WTC11 (cell line): ENCODE results near the gene BMPER. TPM values are rescaled to one million over a fixed set of nuclear protein-coding genes. Genes with fewer than 3 reads are reported as not detected.

Experiments
- ATAC-seq: fragments of 200-7000 bp; cut with Tn5 transposase; 2 replicates; pipeline ENCODE4 v1.10.0; 2021; ENCODE audit warnings: mild to moderate bottlenecking, moderate library complexity
- CTCF ChIA-PET: fragments of 300-600 bp; sonication (Branson Sonifier 250); formaldehyde crosslinking; loops from one replicate; lab custom pipeline; 2021; ENCODE audit warnings: antibody characterized with exemption; lab: Charles Lee
- POLR2A ChIA-PET: fragments of 350-600 bp; sonication (Branson Sonifier 250); formaldehyde crosslinking; loops from one replicate; lab custom pipeline; 2021; ENCODE audit warnings: antibody characterized with exemption; lab: Charles Lee
- DNase-seq: peaks from one replicate; pipeline ENCODE4 v3.0.0; 2021; ENCODE audit warnings: low spot score
- H3K27ac Mint-ChIP-seq: 2 replicates; pipeline ENCODE4 v1.8.0; 2021; ENCODE audit warnings: mixed read lengths
- H3K27me3 Mint-ChIP-seq: 2 replicates; pipeline ENCODE4 v1.8.0; 2021; ENCODE audit warnings: low read depth, mild to moderate bottlenecking, moderate library complexity, mixed read lengths
- H3K36me3 Mint-ChIP-seq: 2 replicates; pipeline ENCODE4 v1.8.0; 2021; ENCODE audit warnings: mixed read lengths
- H3K4me1 Mint-ChIP-seq: 2 replicates; pipeline ENCODE4 v1.8.0; 2022; ENCODE audit warnings: mixed read lengths
- H3K4me3 Mint-ChIP-seq: 2 replicates; pipeline ENCODE4 v1.8.0; 2021; ENCODE audit warnings: mild to moderate bottlenecking, moderate library complexity, mixed read lengths
- H3K9me3 Mint-ChIP-seq: 2 replicates; pipeline ENCODE4 v1.8.0; 2021; ENCODE audit warnings: mixed read lengths
- CBFB ChIP-seq: sonication (generic); formaldehyde crosslinking; IDR thresholded peaks from 2 replicates; pipeline ENCODE4 v1.8.1; 2022; ENCODE audit warnings: mild to moderate bottlenecking, low read depth, missing genetic modification reagents
- ERG ChIP-seq: fragments of 250-450 bp; sonication (Bioruptor Pico); IDR thresholded peaks from 2 replicates; pipeline ENCODE4 v1.8.0; 2021; ENCODE audit warnings: mild to moderate bottlenecking
- ETV6 ChIP-seq: sonication (generic); formaldehyde crosslinking; IDR thresholded peaks from 2 replicates; pipeline ENCODE4 v1.8.1; 2022; ENCODE audit warnings: mild to moderate bottlenecking, missing genetic modification reagents
- FOXK1 ChIP-seq: sonication (generic); formaldehyde crosslinking; IDR thresholded peaks from 2 replicates; pipeline ENCODE4 v1.8.0; 2022; ENCODE audit warnings: mild to moderate bottlenecking, moderate library complexity, missing genetic modification reagents
- FOXP1 ChIP-seq: sonication (generic); formaldehyde crosslinking; IDR thresholded peaks from 2 replicates; pipeline ENCODE4 v1.8.0; 2022; ENCODE audit warnings: missing genetic modification reagents, mild to moderate bottlenecking, moderate library complexity, borderline replicate concordance
- IRF2 ChIP-seq: sonication (generic); formaldehyde crosslinking; IDR thresholded peaks from 2 replicates; pipeline ENCODE4 v1.8.0; 2022; ENCODE audit warnings: low read depth, missing genetic modification reagents, borderline replicate concordance
- JAZF1 ChIP-seq: fragments of 250-450 bp; sonication (Bioruptor Pico); IDR thresholded peaks from 2 replicates; pipeline ENCODE4 v1.9.0; 2021; ENCODE audit warnings: moderate library complexity, mild to moderate bottlenecking, inconsistent platforms
- JUN ChIP-seq: sonication (generic); formaldehyde crosslinking; IDR thresholded peaks from 2 replicates; pipeline ENCODE4 v1.8.0; 2023; ENCODE audit warnings: mild to moderate bottlenecking, missing genetic modification reagents
- NFE2L1 ChIP-seq: sonication (generic); formaldehyde crosslinking; IDR thresholded peaks from 2 replicates; pipeline ENCODE4 v1.8.1; 2023; ENCODE audit warnings: missing genetic modification reagents
- OVOL2 ChIP-seq: fragments of 250-450 bp; sonication (Bioruptor Pico); IDR thresholded peaks from 2 replicates; pipeline ENCODE4 v1.9.0; 2021; ENCODE audit warnings: mild to moderate bottlenecking, borderline replicate concordance
- SP1 ChIP-seq: sonication (generic); formaldehyde crosslinking; conservative IDR thresholded peaks from 2 replicates; pipeline ENCODE4 v1.8.1; 2022; ENCODE audit warnings: missing genetic modification reagents
- TCF7 ChIP-seq: sonication (generic); formaldehyde crosslinking; IDR thresholded peaks from 2 replicates; pipeline ENCODE4 v1.8.0; 2022; ENCODE audit warnings: mild to moderate bottlenecking, low read depth, missing genetic modification reagents, moderate library complexity
- ZNF317 ChIP-seq: sonication (generic); formaldehyde crosslinking; IDR thresholded peaks from 2 replicates; pipeline ENCODE4 v1.8.1; 2023; ENCODE audit warnings: low read depth, mild to moderate bottlenecking, moderate library complexity, missing genetic modification reagents, borderline replicate concordance
- ZNF416 ChIP-seq: fragments of 250-450 bp; sonication (Bioruptor Pico); IDR thresholded peaks from 2 replicates; pipeline ENCODE4 v1.9.0; 2021; ENCODE audit warnings: mild to moderate bottlenecking, inconsistent platforms
- ZNF423 ChIP-seq: fragments of 250-450 bp; sonication (Bioruptor Pico); IDR thresholded peaks from 2 replicates; pipeline ENCODE4 v2.1.2; 2022; ENCODE audit warnings: mild to moderate bottlenecking, moderate library complexity
- ZNF425 ChIP-seq: fragments of 250-450 bp; sonication (Bioruptor Pico); conservative IDR thresholded peaks from 2 replicates; pipeline ENCODE4 v1.9.0; 2021; ENCODE audit warnings: mild to moderate bottlenecking
- total RNA-seq: library from RNA; stranded (reverse); gene quantifications from 3 replicates; pipeline ENCODE4 v1.2.3, GENCODE V29; 2021
- TF ChIP-seq, protein P1 (sequence below): fragments of 250-450 bp; sonication (Bioruptor Pico); IDR thresholded peaks from 2 replicates; pipeline ENCODE4 v1.9.0; 2021; ENCODE audit warnings: moderate library complexity, mild to moderate bottlenecking, inconsistent platforms, borderline replicate concordance
- TF ChIP-seq, protein P2 (sequence below): sonication (generic); formaldehyde crosslinking; IDR thresholded peaks from 2 replicates; pipeline ENCODE4 v1.8.1; 2022; ENCODE audit warnings: low read depth, mild to moderate bottlenecking, moderate library complexity, missing genetic modification reagents, borderline replicate concordance
- TF ChIP-seq, protein P3 (sequence below): fragments of 250-450 bp; sonication (Bioruptor Pico); IDR thresholded peaks from 2 replicates; pipeline ENCODE4 v2.1.2; 2022; ENCODE audit warnings: mild to moderate bottlenecking, moderate library complexity
- TF ChIP-seq, protein P4 (sequence below): fragments of 250-450 bp; sonication (Bioruptor Pico); IDR thresholded peaks from 2 replicates; pipeline ENCODE4 v1.9.0; 2021; ENCODE audit warnings: mild to moderate bottlenecking
- TF ChIP-seq, protein P5 (sequence below): sonication (generic); formaldehyde crosslinking; conservative IDR thresholded peaks from 2 replicates; pipeline ENCODE4 v1.8.1; 2022; ENCODE audit warnings: mild to moderate bottlenecking, missing genetic modification reagents

Gene BMPER
- total RNA-seq, 1 experiment from 2014 or later = 1.9 TPM

DNA sequence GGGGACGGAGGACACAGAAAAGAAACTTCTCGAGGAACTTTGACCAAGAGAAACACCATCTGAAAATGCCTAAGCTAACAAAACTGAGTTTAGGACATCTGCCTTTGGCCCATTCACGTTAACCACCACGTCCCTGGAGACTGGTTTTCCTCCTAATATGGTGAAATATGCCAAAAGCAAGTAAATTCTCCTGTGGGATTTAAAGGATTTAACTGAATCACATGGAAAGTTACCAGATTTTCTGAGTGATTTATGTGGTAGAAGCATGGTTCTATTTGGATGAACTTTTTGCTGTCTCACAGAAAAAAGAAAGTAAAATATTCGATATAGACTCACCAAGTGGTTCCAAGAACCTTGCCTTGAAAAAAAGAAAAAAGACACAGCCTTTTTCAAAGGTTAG lies 30.4 kb upstream of the BMPER start (continued):
- TF ChIP-seq ERG (CRISPR knock-in tag) (no peak), TCF7 (CRISPR knock-in tag) (no peak), ZNF416 (CRISPR knock-in tag) (no peak), ZNF425 (CRISPR knock-in tag) (no peak)

DNA sequence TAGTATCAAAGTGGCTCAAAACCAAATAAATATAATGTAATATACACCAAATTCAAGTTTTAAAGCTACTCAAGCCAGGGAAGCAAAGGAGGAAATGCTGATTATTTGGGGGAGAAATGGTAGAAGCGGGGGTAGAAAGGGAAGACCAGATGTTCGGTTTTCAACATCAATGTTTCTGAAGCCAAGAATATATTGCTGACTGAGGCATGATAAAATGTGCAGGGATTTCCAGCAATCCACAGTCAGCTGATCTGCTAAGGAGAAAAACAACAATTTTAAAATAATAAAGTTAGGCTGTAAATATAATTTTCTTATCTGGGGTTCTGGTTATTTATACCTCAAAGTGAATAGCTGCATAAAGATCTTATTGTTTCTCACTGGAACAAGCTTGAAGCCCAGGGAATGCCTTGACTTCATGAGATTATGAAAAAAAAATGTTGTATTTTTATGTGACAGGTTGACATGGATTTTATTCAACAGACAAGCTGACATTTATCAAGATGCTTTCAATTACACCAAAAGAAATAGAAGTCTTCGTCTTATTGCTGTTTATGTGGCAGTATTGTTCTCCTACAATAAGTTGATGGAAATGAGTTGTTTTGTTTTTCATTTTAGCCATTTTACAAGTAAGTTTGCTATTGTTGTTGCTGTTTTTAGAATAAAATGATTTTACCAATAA lies 28.6 kb upstream of the BMPER start:
- H3K4me1 Mint-ChIP-seq = peaks cover 17% of the 10 kb centered on the region
- no peaks in the 10 kb centered on the region; the same call in 1 of the 2 replicates for H3K36me3 Mint-ChIP-seq
- H3K27ac Mint-ChIP-seq = no peak overlapping the region
- no peaks in the 10 kb centered on the region for H3K27me3 Mint-ChIP-seq
- CTCF ChIA-PET = interaction anchor here (0.8 to 1.4 kb wide), 2 partner anchors 9 to 56 kb away, joined by 3 to 6 read pairs; no protein-coding TSS in a partner anchor
- H3K9me3 Mint-ChIP-seq = peaks cover 8% of the 10 kb centered on the region
- no peak for DNase-seq
- H3K4me3 Mint-ChIP-seq = no peak overlapping the region
- no peak for ATAC-seq
- TF ChIP-seq, protein P1, sequence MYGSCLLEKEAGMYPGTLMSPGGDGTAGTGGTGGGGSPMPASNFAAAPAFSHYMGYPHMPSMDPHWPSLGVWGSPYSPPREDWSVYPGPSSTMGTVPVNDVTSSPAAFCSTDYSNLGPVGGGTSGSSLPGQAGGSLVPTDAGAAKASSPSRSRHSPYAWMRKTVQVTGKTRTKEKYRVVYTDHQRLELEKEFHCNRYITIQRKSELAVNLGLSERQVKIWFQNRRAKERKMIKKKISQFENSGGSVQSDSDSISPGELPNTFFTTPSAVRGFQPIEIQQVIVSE (CRISPR knock-in tag) = no peak
- TF ChIP-seq OVOL2 (CRISPR knock-in tag) (no peak), JAZF1 (no peak), CBFB (CRISPR knock-in tag) (no peak), SP1 (CRISPR knock-in tag) (no peak), IRF2 (CRISPR knock-in tag) (no peak), ETV6 (CRISPR knock-in tag) (no peak), NFE2L1 (CRISPR knock-in tag) (no peak)
- TF ChIP-seq, protein P2, sequence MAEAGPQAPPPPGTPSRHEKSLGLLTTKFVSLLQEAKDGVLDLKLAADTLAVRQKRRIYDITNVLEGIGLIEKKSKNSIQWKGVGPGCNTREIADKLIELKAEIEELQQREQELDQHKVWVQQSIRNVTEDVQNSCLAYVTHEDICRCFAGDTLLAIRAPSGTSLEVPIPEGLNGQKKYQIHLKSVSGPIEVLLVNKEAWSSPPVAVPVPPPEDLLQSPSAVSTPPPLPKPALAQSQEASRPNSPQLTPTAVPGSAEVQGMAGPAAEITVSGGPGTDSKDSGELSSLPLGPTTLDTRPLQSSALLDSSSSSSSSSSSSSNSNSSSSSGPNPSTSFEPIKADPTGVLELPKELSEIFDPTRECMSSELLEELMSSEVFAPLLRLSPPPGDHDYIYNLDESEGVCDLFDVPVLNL (CRISPR knock-in tag) = no peak
- TF ChIP-seq, protein P3, sequence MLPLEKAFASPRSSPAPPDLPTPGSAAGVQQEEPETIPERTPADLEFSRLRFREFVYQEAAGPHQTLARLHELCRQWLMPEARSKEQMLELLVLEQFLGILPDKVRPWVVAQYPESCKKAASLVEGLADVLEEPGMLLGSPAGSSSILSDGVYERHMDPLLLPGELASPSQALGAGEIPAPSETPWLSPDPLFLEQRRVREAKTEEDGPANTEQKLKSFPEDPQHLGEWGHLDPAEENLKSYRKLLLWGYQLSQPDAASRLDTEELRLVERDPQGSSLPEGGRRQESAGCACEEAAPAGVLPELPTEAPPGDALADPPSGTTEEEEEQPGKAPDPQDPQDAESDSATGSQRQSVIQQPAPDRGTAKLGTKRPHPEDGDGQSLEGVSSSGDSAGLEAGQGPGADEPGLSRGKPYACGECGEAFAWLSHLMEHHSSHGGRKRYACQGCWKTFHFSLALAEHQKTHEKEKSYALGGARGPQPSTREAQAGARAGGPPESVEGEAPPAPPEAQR (CRISPR knock-in tag) = no peak
- POLR2A ChIA-PET = no interaction called here

- H3K4me1 Mint-ChIP-seq = peaks cover 6% of the 10 kb centered on the region
- no peak overlapping the region for H3K4me3 Mint-ChIP-seq
- CTCF ChIA-PET = interaction anchor here (0.6 kb wide), 1 partner anchor 102 kb away, joined by 3 read pairs; no protein-coding TSS in a partner anchor
- DNase-seq (no peak), ATAC-seq (no peak)
- H3K27ac Mint-ChIP-seq = no peak overlapping the region
- no peaks in the 10 kb centered on the region; the same call in none of the 2 replicates for H3K36me3 Mint-ChIP-seq
- no peaks in the 10 kb centered on the region for H3K27me3 Mint-ChIP-seq
- peaks cover 14% of the 10 kb centered on the region for H3K9me3 Mint-ChIP-seq
- POLR2A ChIA-PET = no interaction called here
- TF ChIP-seq, protein P3 (CRISPR knock-in tag) = no peak
- TF ChIP-seq, protein P4, sequence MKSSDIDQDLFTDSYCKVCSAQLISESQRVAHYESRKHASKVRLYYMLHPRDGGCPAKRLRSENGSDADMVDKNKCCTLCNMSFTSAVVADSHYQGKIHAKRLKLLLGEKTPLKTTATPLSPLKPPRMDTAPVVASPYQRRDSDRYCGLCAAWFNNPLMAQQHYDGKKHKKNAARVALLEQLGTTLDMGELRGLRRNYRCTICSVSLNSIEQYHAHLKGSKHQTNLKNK (CRISPR knock-in tag) = no peak
- TF ChIP-seq FOXP1 (no peak), ZNF423 (CRISPR knock-in tag) (no peak), JUN (no peak), ZNF317 (CRISPR knock-in tag) (no peak), ZNF425 (CRISPR knock-in tag) (no peak), FOXK1 (CRISPR knock-in tag) (no peak)
- TF ChIP-seq, protein P5, sequence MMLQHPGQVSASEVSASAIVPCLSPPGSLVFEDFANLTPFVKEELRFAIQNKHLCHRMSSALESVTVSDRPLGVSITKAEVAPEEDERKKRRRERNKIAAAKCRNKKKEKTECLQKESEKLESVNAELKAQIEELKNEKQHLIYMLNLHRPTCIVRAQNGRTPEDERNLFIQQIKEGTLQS (CRISPR knock-in tag) = no peak
Measured at GRCh38 chr7:33880787-33881186, 24.6 kb upstream of the BMPER start.
